ENCODE data around the gene FRAS1.

FRAS1 gene

GRCh38 chr4:78414116-78414515 is 357.0 kb downstream of the FRAS1 start:
- CTCF ChIA-PET = interaction anchor here (0.8 to 1.5 kb wide), 2 partner anchors 12 to 14 kb away, joined by 3 to 5 read pairs; no protein-coding TSS in a partner anchor
- no peak for TF ChIP-seq CTCF (IDR thresholded peaks at IDR 0.05; ENCODE audit: control extremely low read depth, extremely low read depth, low read depth, missing control alignments)
- no peak for DNase-seq (ENCODE audit: extremely low spot score)
- POLR2A ChIA-PET = no interaction called here

- CTCF ChIA-PET = no interaction called here
- POLR2A ChIA-PET = no interaction called here
Measured at GRCh38 chr4:78417603-78418002, 360.5 kb downstream of the FRAS1 start.

GRCh38 chr4:78418406-78418805 is 361.3 kb downstream of the FRAS1 start:
- TF ChIP-seq CTCF (IDR thresholded peaks at IDR 0.05; ENCODE audit: control extremely low read depth, extremely low read depth, low read depth, missing control alignments) = no peak
- ChIA-PET POLR2A (no interaction called here), CTCF (no interaction called here)
- DNase-seq (ENCODE audit: extremely low spot score) = no peak

More at GRCh38 chr4:78417603-78418002, 360.5 kb downstream of the FRAS1 start:
- TF ChIP-seq CTCF (IDR thresholded peaks at IDR 0.05; ENCODE audit: control extremely low read depth, extremely low read depth, low read depth, missing control alignments) = no peak
- no peak for DNase-seq (ENCODE audit: extremely low spot score)

GRCh38 chr4:78423790-78424189 is 366.7 kb downstream of the FRAS1 start:
- no peak for TF ChIP-seq CTCF (IDR thresholded peaks at IDR 0.05; ENCODE audit: control extremely low read depth, extremely low read depth, low read depth, missing control alignments)
- CTCF ChIA-PET = interaction anchor here (1.8 kb wide), 1 partner anchor 11 kb away, joined by 3 read pairs; no protein-coding TSS in a partner anchor
- POLR2A ChIA-PET = no interaction called here
- DNase-seq (ENCODE audit: extremely low spot score) = no peak

- POLR2A ChIA-PET = no interaction called here
Measured at GRCh38 chr4:78424461-78424860, 367.3 kb downstream of the FRAS1 start.

GRCh38 chr4:78426972-78427371 is 369.8 kb downstream of the FRAS1 start:
- TF ChIP-seq CTCF (IDR thresholded peaks at IDR 0.05; ENCODE audit: control extremely low read depth, extremely low read depth, low read depth, missing control alignments) = no peak
- ChIA-PET CTCF (interaction anchor here (1.0 to 2.9 kb wide), 5 partner anchors 10 to 51 kb away, joined by 3 to 8 read pairs (median 4); no protein-coding TSS in a partner anchor), POLR2A (no interaction called here)
- DNase-seq (ENCODE audit: extremely low spot score) = no peak

More at GRCh38 chr4:78424461-78424860, 367.3 kb downstream of the FRAS1 start:
- CTCF ChIA-PET = interaction anchor here (0.9 to 1.8 kb wide), 2 partner anchors 8 to 10 kb away, joined by 3 to 4 read pairs; no protein-coding TSS in a partner anchor
- no peak for DNase-seq (ENCODE audit: extremely low spot score)
- no peak for TF ChIP-seq CTCF (IDR thresholded peaks at IDR 0.05; ENCODE audit: control extremely low read depth, extremely low read depth, low read depth, missing control alignments)
